Transverse colon (tissue), 4 donors: ENCODE data around the gene RDH5. TPM values are rescaled to one million over a fixed set of nuclear protein-coding genes. Genes with fewer than 3 reads are reported as not detected.
A peak's percentile ranks its signal among the peaks of the same experiment; 100 is the strongest.

Source experiments
- DNase-seq: peaks from one replicate; pipeline ENCODE4 v3.0.0-alpha.2; 2019
- H3K27ac ChIP-seq, 4 donors: fragments of 200-600 bp; sonication (generic); 2 replicates each; pipeline ENCODE4 v1.5.1; 2016 to 2018; ENCODE audit warnings: inconsistent platforms in 4 of 4
- H3K27me3 ChIP-seq: fragments of 200-600 bp; sonication (generic); 2 replicates; pipeline ENCODE4 v1.5.1; 2017; ENCODE audit warnings: inconsistent platforms
- H3K36me3 ChIP-seq, 4 donors: fragments of 200-600 bp; sonication (generic); 2 replicates each; pipeline ENCODE4 v1.5.1; 2017 to 2019; ENCODE audit warnings: inconsistent platforms in 4 of 4
- H3K4me1 ChIP-seq, 4 donors: fragments of 200-600 bp; sonication (generic); 2 replicates each; pipeline ENCODE4 v1.5.1; 2017 to 2020; ENCODE audit warnings: inconsistent platforms in 4 of 4
- H3K4me3 ChIP-seq, 4 donors: fragments of 200-600 bp; sonication (generic); 1 replicate in 1 of 4; 2 replicates in 3 of 4; pipeline versions ENCODE4 v1.5.1 to v1.6.1; 2017 to 2019; ENCODE audit warnings: inconsistent platforms in 4 of 4
- H3K9me3 ChIP-seq, 2 donors: fragments of 200-600 bp; sonication (generic); 2 replicates each; pipeline ENCODE4 v1.5.1; 2017 to 2019; ENCODE audit warnings: inconsistent platforms in 2 of 2
- EP300 ChIP-seq: sonication (generic); formaldehyde crosslinking; IDR thresholded peaks from one replicate; pipeline ENCODE4 v1.6.1; 2017; ENCODE audit warnings: antibody characterized with exemption, low read depth
- POLR2A ChIP-seq: fragments of 450-650 bp; IDR thresholded peaks from one replicate; pipeline ENCODE4 v1.6.1; 2016; ENCODE audit warnings: antibody characterized with exemption, mild to moderate bottlenecking, moderate library complexity
- POLR2AphosphoS5 ChIP-seq, 3 donors: sonication (generic); formaldehyde crosslinking; IDR thresholded peaks; one replicate each; pipeline ENCODE4 v1.6.1; 2016; ENCODE audit warnings: antibody characterized with exemption in 3 of 3
- WGBS, 2 donors: methylation state at CpG; one replicate each; pipeline ENCODE4 v1.1.5; 2018; ENCODE audit warnings: low coverage in 1 of 2; 5-methylcytosine and 5-hydroxymethylcytosine counted together
- in situ Hi-C, 4 donors: fragments of 200-750 bp; cut with MboI; loops; one replicate each; pipeline versions ENCODE4 v1.15.0 to v1.15.1; 2017; ENCODE audit warnings: low sequenced_read_pairs in 3 of 4, low pct_ligation_motif_present in 1 of 4, low pct_unique_long_range_greater_than_20kb in 1 of 4
- intact Hi-C: fragments of 100-400 bp; cut with DNase I; formaldehyde crosslinking; loops from one replicate; pipeline ENCODE4 v1.15.1; 2023; ENCODE audit warnings: low total_unique reads
- total RNA-seq, 4 donors: library from RNA; depleted of rRNA; stranded (reverse); fragments of >200 nt; gene quantifications; one replicate each; pipeline ENCODE4 v1.1.0, GENCODE V29; 2016
- TF ChIP-seq, protein P1 (sequence below), 5 experiments: fragments of 200-600 bp in 3 of 5; fragments of 450-650 bp in 2 of 5; sonication (generic) in 3 of 5; IDR thresholded peaks; 1 replicate in 2 of 5; 2 replicates in 3 of 5; pipeline ENCODE4 v1.5.1; 2016 to 2017; ENCODE audit warnings: antibody characterized with exemption in 5 of 5, inconsistent platforms in 3 of 5, mild to moderate bottlenecking in 2 of 5, moderate library complexity in 1 of 5

Gene RDH5
- total RNA-seq, 4 donors from 2014 or later = 16.5 to 74.4 (median 58.3) TPM

DNA sequence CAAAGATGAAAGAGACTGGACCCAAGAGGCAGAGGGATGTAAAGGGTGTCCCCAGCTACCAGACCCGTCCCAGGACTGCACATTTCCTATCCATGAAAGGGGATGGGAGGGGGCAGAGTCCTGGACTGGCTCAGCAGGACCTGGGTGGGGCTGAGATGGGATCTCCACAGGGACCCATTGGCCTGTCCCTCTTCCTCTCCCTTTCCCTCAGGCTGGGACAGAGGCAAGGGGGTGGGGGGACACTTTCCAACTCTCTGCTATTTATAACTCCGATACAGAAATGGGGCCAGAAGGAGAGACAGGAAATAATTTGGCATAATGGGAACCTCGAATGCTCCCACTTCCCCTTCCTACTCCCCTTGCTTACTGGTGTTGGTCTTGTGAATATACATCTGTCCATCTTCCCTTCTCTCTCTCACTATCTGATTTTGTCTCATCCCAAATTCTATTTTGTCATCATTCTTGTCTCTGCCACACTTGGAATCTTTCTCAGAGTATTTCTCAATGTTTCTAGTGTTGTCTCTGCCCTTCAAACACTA lies 11.4 kb upstream of the RDH5 start:
- TF ChIP-seq POLR2AphosphoS5 (IDR thresholded peaks at IDR 0.05) (no peak), EP300 (no peak), POLR2A (no peak)
- TF ChIP-seq, protein P1, sequence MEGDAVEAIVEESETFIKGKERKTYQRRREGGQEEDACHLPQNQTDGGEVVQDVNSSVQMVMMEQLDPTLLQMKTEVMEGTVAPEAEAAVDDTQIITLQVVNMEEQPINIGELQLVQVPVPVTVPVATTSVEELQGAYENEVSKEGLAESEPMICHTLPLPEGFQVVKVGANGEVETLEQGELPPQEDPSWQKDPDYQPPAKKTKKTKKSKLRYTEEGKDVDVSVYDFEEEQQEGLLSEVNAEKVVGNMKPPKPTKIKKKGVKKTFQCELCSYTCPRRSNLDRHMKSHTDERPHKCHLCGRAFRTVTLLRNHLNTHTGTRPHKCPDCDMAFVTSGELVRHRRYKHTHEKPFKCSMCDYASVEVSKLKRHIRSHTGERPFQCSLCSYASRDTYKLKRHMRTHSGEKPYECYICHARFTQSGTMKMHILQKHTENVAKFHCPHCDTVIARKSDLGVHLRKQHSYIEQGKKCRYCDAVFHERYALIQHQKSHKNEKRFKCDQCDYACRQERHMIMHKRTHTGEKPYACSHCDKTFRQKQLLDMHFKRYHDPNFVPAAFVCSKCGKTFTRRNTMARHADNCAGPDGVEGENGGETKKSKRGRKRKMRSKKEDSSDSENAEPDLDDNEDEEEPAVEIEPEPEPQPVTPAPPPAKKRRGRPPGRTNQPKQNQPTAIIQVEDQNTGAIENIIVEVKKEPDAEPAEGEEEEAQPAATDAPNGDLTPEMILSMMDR (IDR thresholded peaks at IDR 0.05) = no peak
- Histone ChIP-seq H3K27me3 (peaks cover 27% of the 10 kb centered on the region), H3K4me1 (peaks cover 7 to 32% (median 23%) of the 10 kb centered on the region in 4 donors), H3K36me3 (no peaks in the 10 kb centered on the region), H3K4me3 (peak overlapping the region in 2 of 4 donors; percentile 57 to 64), H3K27ac (peak overlapping the region; percentile 64 to 88 (median 83)), H3K9me3 (no peaks in the 10 kb centered on the region)
- WGBS, 2 donors = 10 to 19% methylated on average over 2 to 3 of the region's 3 CpGs
- no peak for DNase-seq
- intact Hi-C loops = no loop called here
- in situ Hi-C loops = no loop called here

DNA sequence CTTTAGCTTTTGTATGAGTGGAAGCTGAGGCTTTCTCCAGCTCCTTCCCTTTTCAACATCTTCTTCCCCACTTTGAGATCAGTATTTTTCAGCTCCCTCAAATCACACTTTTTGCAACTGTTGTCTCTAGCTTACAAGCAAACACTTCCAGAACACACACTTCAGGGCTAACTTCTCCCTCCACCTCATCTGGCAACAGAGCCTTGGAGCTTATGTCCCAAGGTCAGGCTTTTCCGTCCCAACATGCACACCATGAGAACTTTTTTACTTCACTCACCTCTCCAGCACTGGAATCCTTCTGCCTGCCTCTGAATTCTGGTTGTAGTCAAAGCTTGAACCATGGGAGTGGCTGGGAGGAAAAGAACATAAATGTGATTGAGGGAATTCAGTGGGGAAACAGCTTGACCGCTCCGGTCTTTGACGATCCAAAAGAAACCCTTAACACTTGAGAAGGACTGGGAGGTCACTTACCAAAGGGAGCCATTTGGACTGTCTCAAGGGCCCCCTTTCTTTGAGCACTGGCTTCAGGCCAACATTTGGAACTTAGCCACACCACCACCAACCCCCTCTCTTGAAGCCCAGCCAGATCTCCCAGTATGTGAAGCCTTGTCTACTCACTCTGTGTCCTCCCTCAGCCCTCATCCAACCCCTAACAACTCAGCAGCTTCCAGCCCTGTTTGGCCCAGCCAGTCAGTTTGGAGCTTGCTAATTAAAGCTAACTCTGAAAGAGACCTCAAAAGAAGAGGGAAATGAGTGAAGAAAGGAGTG lies 8.2 kb upstream of the RDH5 start:
- Histone ChIP-seq H3K36me3 (no peaks in the 10 kb centered on the region), H3K4me1 (peaks cover 12 to 40% (median 27%) of the 10 kb centered on the region in 4 donors), H3K4me3 (no peak overlapping the region), H3K27ac (peak overlapping the region; percentile 39 to 88 (median 71)), H3K27me3 (peaks cover 22% of the 10 kb centered on the region), H3K9me3 (no peaks in the 10 kb centered on the region)
- DNase-seq = no peak
- WGBS, 2 donors = 49 to 57% methylated on average over 3 to 4 of the region's 4 CpGs
- in situ Hi-C loops (no loop called here), intact Hi-C loops (no loop called here)
- TF ChIP-seq POLR2A (no peak), EP300 (no peak), POLR2AphosphoS5 (IDR thresholded peaks at IDR 0.05) (no peak)
- TF ChIP-seq, protein P1 (IDR thresholded peaks at IDR 0.05) = no peak

DNA sequence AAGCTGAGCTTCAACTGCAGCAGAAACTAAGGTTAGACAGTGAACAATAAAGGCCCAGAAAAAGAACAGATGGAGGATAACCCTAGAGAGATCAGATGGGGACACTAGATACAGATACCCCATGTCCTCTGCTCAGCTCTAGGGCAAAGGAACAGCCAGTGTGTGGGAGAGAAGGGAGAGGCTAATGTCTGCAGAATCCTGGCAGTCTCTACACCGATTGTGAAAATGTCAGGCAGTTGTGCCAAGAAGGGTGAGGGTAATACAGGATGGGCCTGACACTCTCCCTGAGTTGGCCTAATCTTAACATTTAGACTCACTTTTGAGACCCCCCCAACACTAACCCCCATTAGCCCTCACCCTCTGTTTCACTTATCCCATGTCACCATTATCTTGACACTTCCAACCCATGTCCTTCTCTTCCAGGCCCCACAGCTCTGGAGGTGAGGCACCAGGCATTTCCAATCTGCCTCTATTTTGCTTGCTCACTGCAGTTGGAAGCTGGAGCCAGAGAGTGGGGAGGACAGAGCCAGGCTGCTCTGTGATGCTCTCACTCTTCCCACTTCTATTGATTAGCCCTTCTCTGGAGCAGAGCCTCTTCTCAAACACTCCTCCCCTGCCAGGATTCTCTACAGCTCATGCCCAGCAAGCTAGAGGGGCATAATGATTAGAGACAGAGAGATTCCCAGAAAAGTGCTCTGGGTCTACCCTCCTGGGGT lies 7.3 kb upstream of the RDH5 start:
- Histone ChIP-seq H3K4me3 (no peak overlapping the region), H3K9me3 (no peaks in the 10 kb centered on the region), H3K4me1 (peaks cover 21 to 43% (median 30%) of the 10 kb centered on the region in 4 donors), H3K27ac (peak overlapping the region; percentile 39 to 88 (median 71)), H3K27me3 (peaks cover 19% of the 10 kb centered on the region), H3K36me3 (no peaks in the 10 kb centered on the region)
- 25 to 50% methylated on average over 1 of the region's 1 CpG for WGBS, 2 donors
- TF ChIP-seq POLR2A (no peak), EP300 (no peak), POLR2AphosphoS5 (IDR thresholded peaks at IDR 0.05) (no peak)
- TF ChIP-seq, protein P1 (IDR thresholded peaks at IDR 0.05) = no peak
- intact Hi-C loops = no loop called here
- DNase-seq = no peak
- in situ Hi-C loops = no loop called here

DNA sequence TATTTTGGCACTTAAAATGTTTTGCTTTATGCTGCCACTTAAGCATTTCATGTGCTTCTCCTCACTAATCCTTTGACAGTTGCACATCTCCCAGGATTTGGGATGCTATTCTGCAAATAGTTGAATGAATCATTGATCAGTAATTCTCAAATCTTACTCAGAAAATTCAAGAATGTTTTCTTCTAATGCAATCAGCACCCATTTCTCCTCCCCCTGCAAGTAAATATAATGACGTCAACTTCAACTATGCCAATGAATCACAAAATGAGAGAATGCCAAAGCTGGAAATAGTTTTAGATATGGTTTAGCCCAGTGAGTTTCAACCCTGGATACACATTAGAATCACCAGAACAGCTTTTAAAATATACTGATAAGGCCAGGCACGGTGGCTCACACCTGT lies 6.5 kb upstream of the RDH5 start:
- in situ Hi-C loops = no loop called here

More for the DNA sequence above, 6.5 kb upstream of the RDH5 start:
- 56 to 72% methylated on average over 1 to 2 of the region's 2 CpGs for WGBS, 2 donors
- Histone ChIP-seq H3K27me3 (peaks cover 11% of the 10 kb centered on the region), H3K4me1 (peaks cover 23 to 43% (median 30%) of the 10 kb centered on the region in 4 donors), H3K9me3 (no peaks in the 10 kb centered on the region), H3K36me3 (no peaks in the 10 kb centered on the region), H3K27ac (peak overlapping the region; percentile 39 to 88 (median 71)), H3K4me3 (no peak overlapping the region)
- no peak for DNase-seq
- intact Hi-C loops = no loop called here
- no peak for TF ChIP-seq POLR2A
- no peak for TF ChIP-seq EP300
- TF ChIP-seq POLR2AphosphoS5 (IDR thresholded peaks at IDR 0.05) = no peak
- TF ChIP-seq, protein P1 (IDR thresholded peaks at IDR 0.05) = no peak
